BLaER1 (cell line): ENCODE measurements around the gene EPB41L1.

Experiments used
- H3K27ac ChIP-seq: shearing (Covaris generic); formaldehyde crosslinking; 2 replicates; pipeline ENCODE4 v1.8.1; 2022
- H3K27me3 ChIP-seq: shearing (Covaris generic); formaldehyde crosslinking; 2 replicates; pipeline ENCODE4 v1.8.1; 2022
- H3K36me3 ChIP-seq: shearing (Covaris generic); formaldehyde crosslinking; 2 replicates; pipeline ENCODE4 v1.8.1; 2022
- H3K4me1 ChIP-seq: shearing (Covaris generic); formaldehyde crosslinking; 2 replicates; pipeline ENCODE4 v1.8.1; 2022
- H3K4me2 ChIP-seq: shearing (Covaris generic); formaldehyde crosslinking; 2 replicates; pipeline ENCODE4 v1.8.1; 2022
- H3K4me3 ChIP-seq: shearing (Covaris generic); formaldehyde crosslinking; 2 replicates; pipeline ENCODE4 v1.8.1; 2022
- H3K9ac ChIP-seq: shearing (Covaris generic); formaldehyde crosslinking; 2 replicates; pipeline ENCODE4 v1.8.1; 2022
- H3K9me3 ChIP-seq: shearing (Covaris generic); formaldehyde crosslinking; 2 replicates; pipeline ENCODE4 v1.8.1; 2022
- H4K20me1 ChIP-seq: shearing (Covaris generic); formaldehyde crosslinking; 2 replicates; pipeline ENCODE4 v1.8.1; 2022
- Cebpa-rat ChIP-seq: shearing (Covaris generic); IDR thresholded peaks from 2 replicates; pipeline ENCODE4 v1.8.1; 2022

EPB41L1 gene

DNA sequence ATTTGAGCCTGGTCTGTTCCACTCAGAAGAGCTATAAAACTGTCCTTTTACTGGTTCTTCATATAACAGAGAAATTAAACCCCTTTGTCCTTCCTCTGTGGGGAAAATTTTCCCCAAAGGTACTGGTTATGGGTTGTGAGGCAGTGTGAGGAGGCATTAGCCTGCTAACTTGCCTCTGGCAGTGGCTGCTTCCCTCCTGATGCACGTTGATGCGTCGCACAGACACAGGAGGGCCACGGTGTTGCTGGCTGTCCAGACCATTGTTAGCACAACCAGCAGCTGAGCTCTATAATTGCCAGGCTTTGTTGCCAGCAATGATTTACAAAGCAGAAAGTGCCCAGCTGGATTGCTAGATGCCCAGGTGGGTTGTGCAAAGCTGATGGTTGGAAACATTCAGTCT, 91.9 kb downstream of the EPB41L1 start:
- H3K4me1 ChIP-seq = no peaks in the 10 kb centered on the region
- peaks cover 96% of the 10 kb centered on the region for H3K36me3 ChIP-seq
- no peak overlapping the region for H3K4me2 ChIP-seq
- H3K4me3 ChIP-seq = no peak overlapping the region
- no peak for TF ChIP-seq Cebpa-rat
- no peak overlapping the region for H3K27ac ChIP-seq
- H4K20me1 ChIP-seq = peaks cover 98% of the 10 kb centered on the region
- no peaks in the 10 kb centered on the region for H3K27me3 ChIP-seq
- H3K9me3 ChIP-seq = no peaks in the 10 kb centered on the region
- no peak overlapping the region for H3K9ac ChIP-seq

- peaks cover 96% of the 10 kb centered on the region for H3K36me3 ChIP-seq
Observed at GRCh38 chr20:36248836-36249235, 94.3 kb downstream of the EPB41L1 start.

GRCh38 chr20:36249450-36249849, 94.9 kb downstream of the EPB41L1 start:
- peaks cover 98% of the 10 kb centered on the region for H4K20me1 ChIP-seq
- no peaks in the 10 kb centered on the region for H3K27me3 ChIP-seq
- no peak overlapping the region for H3K9ac ChIP-seq
- H3K4me3 ChIP-seq = no peak overlapping the region
- H3K27ac ChIP-seq = no peak overlapping the region
- TF ChIP-seq Cebpa-rat = no peak
- no peaks in the 10 kb centered on the region for H3K4me1 ChIP-seq
- H3K9me3 ChIP-seq = no peaks in the 10 kb centered on the region
- peaks cover 96% of the 10 kb centered on the region for H3K36me3 ChIP-seq
- no peak overlapping the region for H3K4me2 ChIP-seq

More at GRCh38 chr20:36248836-36249235, 94.3 kb downstream of the EPB41L1 start:
- TF ChIP-seq Cebpa-rat = no peak
- H3K9ac ChIP-seq = no peak overlapping the region
- H4K20me1 ChIP-seq = peaks cover 98% of the 10 kb centered on the region
- no peaks in the 10 kb centered on the region for H3K4me1 ChIP-seq
- H3K27me3 ChIP-seq = no peaks in the 10 kb centered on the region
- no peak overlapping the region for H3K4me2 ChIP-seq
- no peak overlapping the region for H3K27ac ChIP-seq
- no peak overlapping the region for H3K4me3 ChIP-seq
- no peaks in the 10 kb centered on the region for H3K9me3 ChIP-seq

DNA sequence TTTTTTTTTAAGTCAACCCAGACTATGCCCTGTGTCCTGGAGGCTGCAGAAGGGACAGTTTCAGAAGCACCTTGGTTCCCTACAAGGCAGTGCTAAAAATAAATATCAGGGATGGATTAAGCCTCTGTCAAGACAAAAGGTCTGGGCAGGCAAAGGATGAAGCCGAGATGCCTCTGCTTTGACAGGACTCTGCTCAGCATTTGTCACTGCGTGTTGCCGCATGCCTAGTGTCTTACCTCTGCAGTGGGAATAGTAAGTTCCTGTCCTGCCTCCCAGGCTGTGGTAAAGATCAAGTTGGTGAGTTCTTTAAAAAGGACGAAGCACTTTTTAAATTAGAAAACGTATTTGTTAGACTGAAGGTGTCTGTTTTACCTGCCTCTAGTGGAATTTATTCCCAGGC, 96.9 kb downstream of the EPB41L1 start:
- TF ChIP-seq Cebpa-rat = no peak
- Histone ChIP-seq H3K4me1 (no peaks in the 10 kb centered on the region), H4K20me1 (peaks cover 98% of the 10 kb centered on the region), H3K36me3 (peaks cover 96% of the 10 kb centered on the region), H3K9me3 (no peaks in the 10 kb centered on the region), H3K4me3 (no peak overlapping the region), H3K27ac (no peak overlapping the region), H3K9ac (no peak overlapping the region), H3K4me2 (no peak overlapping the region), H3K27me3 (no peaks in the 10 kb centered on the region)

DNA sequence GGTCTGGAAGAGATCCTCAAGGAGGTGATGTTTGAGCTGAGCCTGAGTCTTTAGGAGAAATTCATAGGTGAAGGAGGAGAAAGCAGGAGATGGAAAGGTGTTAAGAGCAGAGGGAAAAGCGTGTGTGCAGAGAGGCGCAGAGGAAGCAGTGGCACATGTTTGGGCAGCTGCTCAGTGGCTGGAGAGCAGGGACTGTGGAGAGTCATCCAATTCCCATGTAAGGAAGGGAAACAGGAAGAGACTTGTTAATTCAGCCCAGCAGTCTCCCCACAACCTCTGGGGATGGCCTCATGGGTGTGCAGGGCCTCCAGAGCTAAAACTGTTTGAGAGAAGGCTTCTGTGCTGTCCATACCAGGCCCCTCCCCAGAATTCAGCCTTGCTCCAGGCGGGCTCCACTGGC, 98.0 kb downstream of the EPB41L1 start:
- H3K27me3 ChIP-seq = no peaks in the 10 kb centered on the region
- no peak overlapping the region for H3K4me2 ChIP-seq
- no peaks in the 10 kb centered on the region for H3K9me3 ChIP-seq
- no peaks in the 10 kb centered on the region for H3K4me1 ChIP-seq
- no peak overlapping the region for H3K27ac ChIP-seq
- H3K9ac ChIP-seq = no peak overlapping the region
- H3K4me3 ChIP-seq = no peak overlapping the region
- no peak for TF ChIP-seq Cebpa-rat
- peaks cover 96% of the 10 kb centered on the region for H3K36me3 ChIP-seq
- H4K20me1 ChIP-seq = peaks cover 87% of the 10 kb centered on the region

DNA sequence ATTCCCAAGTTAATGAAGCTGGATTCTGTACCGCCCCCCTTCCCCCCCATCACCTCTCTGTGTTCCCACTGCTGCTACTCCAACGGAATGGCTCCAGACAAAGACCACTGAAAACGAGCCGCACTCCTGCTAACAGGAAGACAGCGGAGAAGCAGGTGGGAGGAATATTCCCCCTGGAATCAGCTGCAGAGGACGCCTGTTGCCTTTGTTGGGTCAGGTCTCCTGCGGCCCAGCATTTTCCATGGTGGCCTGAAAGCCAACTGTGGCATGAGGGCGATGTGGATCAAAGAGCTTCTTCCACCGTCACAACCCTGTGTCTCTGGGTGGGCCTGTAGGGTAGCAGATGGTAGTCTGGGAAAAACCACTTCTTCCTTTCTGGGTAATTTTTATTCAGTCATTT, 98.5 kb downstream of the EPB41L1 start:
- peaks cover 95% of the 10 kb centered on the region for H3K36me3 ChIP-seq
- no peak overlapping the region for H3K9ac ChIP-seq

DNA sequence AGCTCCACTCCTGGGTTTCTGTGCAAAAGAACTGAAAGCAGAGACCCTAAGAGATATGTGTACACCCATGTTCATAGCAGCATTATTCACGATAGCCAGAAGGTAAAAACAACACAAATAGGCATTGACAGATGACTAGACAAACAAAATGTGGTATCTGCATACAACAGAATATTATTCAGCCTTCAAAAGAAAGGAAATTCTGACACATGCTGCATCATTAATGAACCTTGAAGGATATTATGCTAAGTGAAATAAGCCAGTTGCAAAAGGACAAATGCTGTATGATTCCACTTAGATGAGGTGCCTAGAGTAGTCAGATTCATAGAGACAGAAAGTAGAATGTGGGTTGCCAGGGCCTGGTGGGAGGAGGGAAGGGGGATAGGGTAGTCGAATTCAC, 99.5 kb downstream of the EPB41L1 start:
- Histone ChIP-seq H3K27ac (no peak overlapping the region), H3K9ac (no peak overlapping the region), H3K36me3 (peaks cover 88% of the 10 kb centered on the region), H3K4me1 (no peaks in the 10 kb centered on the region), H4K20me1 (peaks cover 72% of the 10 kb centered on the region), H3K4me2 (no peak overlapping the region), H3K4me3 (no peak overlapping the region), H3K9me3 (no peaks in the 10 kb centered on the region), H3K27me3 (no peaks in the 10 kb centered on the region)
- TF ChIP-seq Cebpa-rat = no peak

More for the DNA sequence above, 98.5 kb downstream of the EPB41L1 start:
- TF ChIP-seq Cebpa-rat = no peak
- no peak overlapping the region for H3K27ac ChIP-seq
- no peak overlapping the region for H3K4me3 ChIP-seq
- no peak overlapping the region for H3K4me2 ChIP-seq
- H3K4me1 ChIP-seq = no peaks in the 10 kb centered on the region
- H4K20me1 ChIP-seq = peaks cover 82% of the 10 kb centered on the region
- no peaks in the 10 kb centered on the region for H3K27me3 ChIP-seq
- no peaks in the 10 kb centered on the region for H3K9me3 ChIP-seq

GRCh38 chr20:36255445-36255844, 100.9 kb downstream of the EPB41L1 start:
- Histone ChIP-seq H4K20me1 (peaks cover 59% of the 10 kb centered on the region), H3K9me3 (no peaks in the 10 kb centered on the region), H3K27me3 (no peaks in the 10 kb centered on the region), H3K9ac (no peak overlapping the region), H3K4me1 (no peaks in the 10 kb centered on the region), H3K4me2 (no peak overlapping the region), H3K27ac (no peak overlapping the region), H3K4me3 (no peak overlapping the region), H3K36me3 (peaks cover 79% of the 10 kb centered on the region)
- TF ChIP-seq Cebpa-rat = no peak

GRCh38 chr20:36259177-36260061, 104.9 kb downstream of the EPB41L1 start:
- TF ChIP-seq Cebpa-rat = no peak
- H4K20me1 ChIP-seq = peaks cover 20% of the 10 kb centered on the region
- H3K27me3 ChIP-seq = no peaks in the 10 kb centered on the region
- no peak overlapping the region for H3K27ac ChIP-seq
- H3K36me3 ChIP-seq = peaks cover 39% of the 10 kb centered on the region
- no peak overlapping the region for H3K9ac ChIP-seq
- H3K4me1 ChIP-seq = no peaks in the 10 kb centered on the region
- H3K4me3 ChIP-seq = no peak overlapping the region
- H3K9me3 ChIP-seq = no peaks in the 10 kb centered on the region
- H3K4me2 ChIP-seq = no peak overlapping the region

DNA sequence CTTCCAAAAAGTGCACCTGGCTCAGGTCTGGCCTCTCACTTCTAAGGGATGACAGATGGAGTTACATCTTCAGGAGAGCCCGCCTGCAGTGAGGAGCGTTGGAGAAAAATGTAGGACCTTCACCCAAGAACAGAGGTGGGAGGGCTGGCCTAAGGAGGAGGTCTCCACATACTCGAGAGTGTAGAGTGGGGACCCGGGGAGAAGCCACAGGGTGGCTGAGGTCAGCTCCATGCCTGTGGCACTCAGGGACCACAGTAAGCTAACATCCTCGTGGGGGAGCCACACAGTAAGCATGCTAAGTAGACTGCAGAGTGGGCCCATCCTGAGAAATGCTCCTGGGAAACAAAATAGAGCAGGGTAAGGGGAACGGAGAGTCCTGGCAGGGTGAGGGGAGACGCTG, 105.8 kb downstream of the EPB41L1 start:
- no peaks in the 10 kb centered on the region for H3K27me3 ChIP-seq
- H3K4me3 ChIP-seq = no peak overlapping the region
- H3K36me3 ChIP-seq = peaks cover 30% of the 10 kb centered on the region
- H3K4me1 ChIP-seq = no peaks in the 10 kb centered on the region
- H3K27ac ChIP-seq = no peak overlapping the region
- no peak overlapping the region for H3K4me2 ChIP-seq
- TF ChIP-seq Cebpa-rat = no peak
- no peaks in the 10 kb centered on the region for H3K9me3 ChIP-seq
- no peak overlapping the region for H3K9ac ChIP-seq
- peaks cover 12% of the 10 kb centered on the region; the same call in 1 of the 2 replicates for H4K20me1 ChIP-seq
